Measurements from ENCODE around the gene CACNA1C. TPM values are rescaled to one million over a fixed set of nuclear protein-coding genes. Genes with fewer than 3 reads are reported as not detected.

The CACNA1C gene
- total and polyA plus RNA-seq, 2 donors (not counting 1 experiment from before 2014, with no cell fraction given) = 0.01 to 0.02 TPM

DNA sequence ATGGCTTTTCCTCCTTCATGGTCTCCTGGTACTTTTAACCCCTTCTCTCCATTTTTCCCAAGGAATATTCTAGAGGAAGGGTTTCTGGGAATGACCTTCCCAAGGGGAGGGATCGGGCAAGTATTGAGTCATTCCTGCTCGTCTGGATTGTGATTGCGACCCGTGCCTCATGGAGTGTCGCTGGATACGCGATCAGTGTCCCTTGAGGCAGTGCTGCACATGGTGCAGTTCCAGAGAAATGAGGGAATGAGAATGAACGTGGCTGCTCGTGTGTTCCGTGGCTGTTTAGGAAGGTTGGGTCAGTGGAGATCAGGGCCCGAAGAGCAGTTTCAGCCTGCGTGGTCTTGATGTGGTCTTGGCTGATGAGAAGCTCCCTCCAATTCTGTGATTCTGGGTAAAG lies 234.4 kb downstream of the CACNA1C start:
- no peaks in the 10 kb centered on the region for H4K20me1 ChIP-seq (ENCODE audit: control insufficient read depth, insufficient read depth, low read length, poor library complexity, severe bottlenecking)
- H3K27ac ChIP-seq (ENCODE audit: low read length in 2 of 2) = no peak overlapping the region
- H3K9me3 ChIP-seq (ENCODE audit: control extremely low read depth in 1 of 3, control insufficient read depth in 2 of 3, insufficient read depth in 1 of 3, low read length in 2 of 3) = peaks cover 0 to 4% (median 0%) of the 10 kb centered on the region in 3 donors
- ATAC-seq (ENCODE audit: low read depth) (no peak), DNase-seq (no peak)
- POLR2A ChIA-PET = no interaction called here
- H3K9me3 Mint-ChIP-seq (ENCODE audit: insufficient read depth) = no peaks in the 10 kb centered on the region
- no peak overlapping the region for H3K4me3 Mint-ChIP-seq
- peaks cover 28% of the 10 kb centered on the region for H3K27me3 Mint-ChIP-seq
- intact Hi-C loops (cut with micrococcal nuclease) = no loop called here
- H3K4me1 ChIP-seq (ENCODE audit: control insufficient read depth in 2 of 2, insufficient read depth in 2 of 2, low read length in 2 of 2) = no peaks in the 10 kb centered on the region
- H3K4me3 ChIP-seq (ENCODE audit: control extremely low read depth in 1 of 5, extremely low read depth in 1 of 5, insufficient read depth in 1 of 5, low read depth in 2 of 5, low read length in 4 of 5) = no peak overlapping the region
- TF ChIP-seq EZH2 (IDR thresholded peaks at IDR 0.05; ENCODE audit: borderline replicate concordance, insufficient read depth, low read depth, low read length, poor library complexity, severe bottlenecking) = no peak
- TF ChIP-seq, protein P1, sequence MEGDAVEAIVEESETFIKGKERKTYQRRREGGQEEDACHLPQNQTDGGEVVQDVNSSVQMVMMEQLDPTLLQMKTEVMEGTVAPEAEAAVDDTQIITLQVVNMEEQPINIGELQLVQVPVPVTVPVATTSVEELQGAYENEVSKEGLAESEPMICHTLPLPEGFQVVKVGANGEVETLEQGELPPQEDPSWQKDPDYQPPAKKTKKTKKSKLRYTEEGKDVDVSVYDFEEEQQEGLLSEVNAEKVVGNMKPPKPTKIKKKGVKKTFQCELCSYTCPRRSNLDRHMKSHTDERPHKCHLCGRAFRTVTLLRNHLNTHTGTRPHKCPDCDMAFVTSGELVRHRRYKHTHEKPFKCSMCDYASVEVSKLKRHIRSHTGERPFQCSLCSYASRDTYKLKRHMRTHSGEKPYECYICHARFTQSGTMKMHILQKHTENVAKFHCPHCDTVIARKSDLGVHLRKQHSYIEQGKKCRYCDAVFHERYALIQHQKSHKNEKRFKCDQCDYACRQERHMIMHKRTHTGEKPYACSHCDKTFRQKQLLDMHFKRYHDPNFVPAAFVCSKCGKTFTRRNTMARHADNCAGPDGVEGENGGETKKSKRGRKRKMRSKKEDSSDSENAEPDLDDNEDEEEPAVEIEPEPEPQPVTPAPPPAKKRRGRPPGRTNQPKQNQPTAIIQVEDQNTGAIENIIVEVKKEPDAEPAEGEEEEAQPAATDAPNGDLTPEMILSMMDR (IDR thresholded peaks at IDR 0.05) = no peak
- H3K79me2 ChIP-seq (ENCODE audit: control insufficient read depth, insufficient read depth, low read length) = no peaks in the 10 kb centered on the region
- no peak overlapping the region for H2AFZ ChIP-seq (ENCODE audit: insufficient read depth, low read depth, low read length, poor library complexity, severe bottlenecking)
- no peak overlapping the region for H3K27ac Mint-ChIP-seq
- peaks cover 0 to 14% (median 2%) of the 10 kb centered on the region in 4 experiments for H3K27me3 ChIP-seq (replicated peaks in 1 of 4; ENCODE audit: control extremely low read depth in 1 of 4, control insufficient read depth in 3 of 4, insufficient read depth in 4 of 4, low read length in 3 of 4)
- H3K9ac ChIP-seq (ENCODE audit: low read length) = no peak overlapping the region
- H3K36me3 ChIP-seq (replicated peaks in 1 of 2; ENCODE audit: control extremely low read depth in 1 of 2, control insufficient read depth in 1 of 2, extremely low read depth in 1 of 2, insufficient read depth in 2 of 2, low read length in 1 of 2) = no peaks in the 10 kb centered on the region
- 86% methylated on average over 11 of the region's 12 CpGs for WGBS (ENCODE audit: insufficient coverage)
- CTCF ChIA-PET = interaction anchor here (1.0 kb wide), 1 partner anchor 486 kb away, joined by 3 read pairs; no protein-coding TSS in a partner anchor
- H3K4me2 ChIP-seq (replicated peaks; ENCODE audit: low read depth, low read length, poor library complexity, severe bottlenecking) = no peak overlapping the region
- peaks cover 9% of the 10 kb centered on the region for H3K4me1 Mint-ChIP-seq

DNA sequence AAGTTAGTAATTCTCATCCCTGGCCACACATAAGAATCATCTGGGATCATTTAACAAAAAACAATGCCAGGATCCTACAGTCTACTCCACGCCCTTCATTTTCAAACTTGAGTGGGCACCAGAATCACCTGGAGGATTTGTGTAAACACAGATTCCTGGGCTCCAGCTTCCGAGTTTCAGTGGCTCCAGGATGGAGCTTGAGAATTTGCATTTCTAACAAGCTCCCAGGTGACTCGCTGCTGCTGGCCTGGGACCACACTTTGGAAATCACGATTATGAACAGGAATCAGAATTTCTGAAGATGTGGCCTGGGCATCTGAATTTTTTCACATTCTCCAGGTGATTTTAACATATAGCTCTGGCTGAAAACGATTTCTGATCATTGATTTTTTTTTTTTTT lies 234.8 kb downstream of the CACNA1C start:
- Histone ChIP-seq H2AFZ (ENCODE audit: insufficient read depth, low read depth, low read length, poor library complexity, severe bottlenecking) (no peak overlapping the region), H3K4me3 (ENCODE audit: control extremely low read depth in 1 of 5, extremely low read depth in 1 of 5, insufficient read depth in 1 of 5, low read depth in 2 of 5, low read length in 4 of 5) (no peak overlapping the region), H3K4me2 (replicated peaks; ENCODE audit: low read depth, low read length, poor library complexity, severe bottlenecking) (no peak overlapping the region), H3K27me3 (replicated peaks in 1 of 4; ENCODE audit: control extremely low read depth in 1 of 4, control insufficient read depth in 3 of 4, insufficient read depth in 4 of 4, low read length in 3 of 4) (peaks cover 0 to 14% (median 2%) of the 10 kb centered on the region in 4 experiments), H3K27ac (ENCODE audit: low read length in 2 of 2) (no peak overlapping the region), H3K9ac (ENCODE audit: low read length) (no peak overlapping the region), H4K20me1 (ENCODE audit: control insufficient read depth, insufficient read depth, low read length, poor library complexity, severe bottlenecking) (no peaks in the 10 kb centered on the region), H3K36me3 (replicated peaks in 1 of 2; ENCODE audit: control extremely low read depth in 1 of 2, control insufficient read depth in 1 of 2, extremely low read depth in 1 of 2, insufficient read depth in 2 of 2, low read length in 1 of 2) (no peaks in the 10 kb centered on the region), H3K79me2 (ENCODE audit: control insufficient read depth, insufficient read depth, low read length) (no peaks in the 10 kb centered on the region), H3K9me3 (ENCODE audit: control extremely low read depth in 1 of 3, control insufficient read depth in 2 of 3, insufficient read depth in 1 of 3, low read length in 2 of 3) (no peaks in the 10 kb centered on the region), H3K4me1 (ENCODE audit: control insufficient read depth in 2 of 2, insufficient read depth in 2 of 2, low read length in 2 of 2) (no peaks in the 10 kb centered on the region)
- Mint-ChIP-seq H3K27ac (no peak overlapping the region), H3K4me1 (peaks cover 9% of the 10 kb centered on the region), H3K4me3 (no peak overlapping the region), H3K27me3 (peaks cover 28% of the 10 kb centered on the region), H3K9me3 (ENCODE audit: insufficient read depth) (no peaks in the 10 kb centered on the region)
- CTCF ChIA-PET = interaction anchor here (1.0 to 1.3 kb wide), 2 partner anchors 11 to 486 kb away, joined by 3 to 4 read pairs; no protein-coding TSS in a partner anchor
- TF ChIP-seq, protein P1 (IDR thresholded peaks at IDR 0.05) = no peak
- TF ChIP-seq EZH2 (IDR thresholded peaks at IDR 0.05; ENCODE audit: borderline replicate concordance, insufficient read depth, low read depth, low read length, poor library complexity, severe bottlenecking) = no peak
- WGBS (ENCODE audit: insufficient coverage) = 81% methylated on average over 4 of the region's 5 CpGs
- intact Hi-C loops (cut with micrococcal nuclease) = no loop called here
- POLR2A ChIA-PET = no interaction called here
- ATAC-seq (ENCODE audit: low read depth) = no peak
- no peak for DNase-seq

Measured in B cell (primary cell).